SK-MEL-5 (cell line): ENCODE measurements around the gene ASIP. TPM values are rescaled to one million over a fixed set of nuclear protein-coding genes. Genes with fewer than 3 reads are reported as not detected.

Source experiments
- DNase-seq: peaks from one replicate; pipeline ENCODE4 v3.0.0-alpha.2; 2016; ENCODE audit warnings: low read depth, low spot score
- in situ Hi-C: cut with HindIII; loops from 2 replicates; pipeline ENCODE4 v1.10.0; 2016; ENCODE audit warnings: low sequenced_read_pairs, high pct_unique_total_duplicates, low pct_unique_long_range_greater_than_20kb
- total RNA-seq: library from RNA; depleted of rRNA; stranded (reverse); fragments of >200 nt; shearing (Covaris generic); gene quantifications from 2 replicates; pipeline ENCODE4 v1.2.3, GENCODE V29; 2014

Gene ASIP
- total RNA-seq, 1 experiment from 2014 or later: 0.55 TPM

DNA sequence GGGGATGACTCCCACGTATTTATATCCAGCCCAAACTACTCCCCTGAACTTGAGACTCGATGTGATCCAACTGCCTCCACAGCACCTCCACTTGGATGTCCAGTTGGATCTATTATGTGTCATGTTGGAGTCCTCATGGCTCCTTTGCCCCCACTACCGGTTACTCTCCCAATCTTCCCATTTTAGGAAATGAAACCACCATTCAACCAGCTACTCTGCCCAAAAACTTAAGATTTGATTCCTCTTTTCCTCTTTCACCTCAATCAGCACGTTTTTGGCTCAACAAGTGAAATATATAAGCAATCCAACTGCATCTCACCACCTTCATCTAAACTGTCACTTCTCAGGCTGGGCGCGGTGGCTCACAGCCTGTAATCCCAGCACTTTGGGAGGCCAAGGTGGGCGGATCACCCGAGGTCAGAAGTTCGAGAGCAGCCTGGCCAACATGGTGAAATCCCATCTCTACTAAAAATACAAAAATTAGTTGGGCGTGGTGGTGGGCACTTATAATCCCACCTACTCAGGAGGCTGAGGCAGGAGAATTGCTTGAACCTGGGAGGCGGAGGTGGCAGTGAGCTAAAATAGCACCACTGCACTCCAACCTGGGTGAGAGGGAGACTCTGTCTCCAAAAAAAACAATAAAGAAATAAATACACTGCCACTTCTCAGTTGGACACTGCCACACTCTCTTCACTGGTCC lies 58.5 kb downstream of the ASIP start:
- in situ Hi-C loops: no loop called here

DNA sequence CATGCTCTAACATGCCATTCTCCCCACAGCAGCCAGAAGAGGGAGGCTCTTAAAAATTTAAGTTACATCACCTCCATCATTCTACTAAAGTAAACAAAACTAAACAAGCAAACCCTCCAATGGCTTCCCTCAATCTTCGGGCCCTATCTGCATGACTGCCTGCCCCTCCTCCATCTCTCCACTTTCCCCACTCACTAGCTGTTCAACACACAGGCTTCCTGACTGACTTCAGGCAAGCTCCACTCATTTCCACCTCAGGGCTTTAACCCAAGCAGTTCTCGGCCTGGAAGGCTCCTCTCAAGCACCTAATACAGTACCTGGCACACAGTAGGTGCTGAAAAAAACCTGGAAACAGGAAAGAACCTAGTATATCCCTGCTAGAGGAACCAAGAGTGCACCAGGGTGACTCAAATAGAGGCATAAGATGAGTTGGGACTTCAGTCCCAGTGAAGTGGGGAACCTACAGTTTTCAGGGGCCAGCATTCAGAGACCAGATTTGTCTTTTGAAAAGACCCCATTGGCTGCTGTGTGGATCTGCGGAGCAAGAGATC lies 59.1 kb downstream of the ASIP start:
- in situ Hi-C loops: no loop called here
- no peak for DNase-seq

More for the DNA sequence above, 58.5 kb downstream of the ASIP start:
- DNase-seq: no peak

DNA sequence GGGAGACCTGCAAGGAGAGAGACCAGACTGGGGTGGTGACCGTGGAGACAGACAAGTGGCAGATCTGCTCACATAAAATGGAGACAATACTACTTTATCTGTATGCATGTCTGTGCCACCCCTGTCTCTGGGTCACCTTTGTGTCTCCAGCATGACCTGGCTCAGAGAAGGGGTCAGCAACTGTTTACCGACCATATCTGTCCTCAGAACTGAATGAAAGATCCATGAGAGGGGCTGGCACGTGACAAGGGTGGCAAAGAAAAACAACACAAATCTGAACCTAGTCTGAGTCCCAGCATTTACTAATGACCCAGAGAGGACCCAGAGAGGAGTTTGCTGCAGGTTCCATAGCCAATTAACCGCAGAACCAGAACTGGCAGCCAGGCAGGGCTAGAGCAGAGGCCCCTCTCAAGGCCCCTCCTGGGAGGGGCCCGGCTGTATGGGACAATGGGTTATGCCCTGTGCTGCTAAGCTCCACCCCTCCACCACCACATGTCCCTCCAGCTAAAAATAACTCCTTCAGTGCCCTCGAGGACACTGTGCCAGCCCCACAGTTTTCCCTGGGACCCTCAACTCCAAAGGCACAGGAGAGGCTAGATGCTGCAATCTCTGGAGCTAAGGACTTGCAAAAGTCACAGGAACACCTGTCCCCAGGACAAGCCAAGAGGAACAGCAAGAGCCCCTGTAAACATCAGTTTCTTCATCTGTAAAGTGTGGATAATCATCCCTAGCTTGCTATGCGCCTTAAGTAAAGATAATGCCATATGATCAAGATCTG lies 59.8 kb downstream of the ASIP start:
- peak; percentile 37 for DNase-seq
- in situ Hi-C loops: no loop called here

DNA sequence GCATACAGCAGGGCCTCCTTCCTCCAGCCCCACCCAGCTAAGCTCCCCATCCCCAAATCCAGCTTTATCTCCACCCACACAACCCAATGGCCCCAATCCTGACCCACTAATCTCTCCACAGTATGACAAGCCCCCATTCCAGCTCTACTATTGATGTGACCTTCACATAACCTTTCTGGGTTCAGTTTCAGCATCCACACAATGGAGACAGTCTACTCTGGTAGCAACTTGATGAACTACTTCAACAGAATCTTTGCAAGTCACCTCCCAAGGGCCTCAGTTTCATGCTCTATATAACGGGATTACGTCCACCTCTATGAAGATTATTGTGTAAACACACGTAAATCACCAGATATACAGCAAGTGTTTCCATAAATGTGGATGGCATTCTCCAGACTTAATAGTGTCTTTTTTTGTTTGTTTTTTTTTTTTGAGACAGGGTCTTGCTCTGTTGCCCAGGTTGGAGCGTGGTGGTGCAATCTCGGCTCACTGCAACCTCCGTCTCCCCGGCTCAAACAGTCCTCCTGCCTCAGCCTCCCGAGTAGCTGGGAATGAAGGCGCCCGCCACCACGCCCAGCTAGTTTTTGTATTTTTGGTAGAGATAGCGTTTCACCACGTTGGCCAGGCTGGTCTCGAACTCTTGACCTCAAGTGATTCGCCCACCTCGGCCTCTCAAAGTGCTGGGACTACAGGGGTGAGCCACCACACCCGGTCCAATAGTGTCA lies 60.5 kb downstream of the ASIP start:
- in situ Hi-C loops: no loop called here
- no peak for DNase-seq

DNA sequence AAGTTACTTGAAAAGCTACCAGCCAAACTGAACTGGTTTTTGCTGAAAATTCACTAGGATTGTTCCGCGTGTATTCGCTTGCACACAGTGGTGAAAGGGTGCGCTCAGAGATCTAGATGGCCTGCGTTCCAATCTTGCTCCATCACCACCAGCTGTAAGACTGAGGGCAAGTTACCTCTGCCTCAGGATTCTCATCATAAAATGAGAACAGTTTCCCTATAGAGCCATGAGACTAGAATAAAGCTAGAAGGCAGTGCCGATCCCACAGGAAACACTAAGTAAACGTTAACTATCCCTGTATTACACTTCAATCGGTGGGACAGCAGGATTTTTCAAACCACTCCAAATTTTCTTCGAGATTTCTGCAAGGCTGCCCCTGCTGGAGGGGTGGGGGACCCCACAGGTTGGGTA lies 61.1 kb downstream of the ASIP start:
- DNase-seq: no peak
- in situ Hi-C loops: no loop called here

DNA sequence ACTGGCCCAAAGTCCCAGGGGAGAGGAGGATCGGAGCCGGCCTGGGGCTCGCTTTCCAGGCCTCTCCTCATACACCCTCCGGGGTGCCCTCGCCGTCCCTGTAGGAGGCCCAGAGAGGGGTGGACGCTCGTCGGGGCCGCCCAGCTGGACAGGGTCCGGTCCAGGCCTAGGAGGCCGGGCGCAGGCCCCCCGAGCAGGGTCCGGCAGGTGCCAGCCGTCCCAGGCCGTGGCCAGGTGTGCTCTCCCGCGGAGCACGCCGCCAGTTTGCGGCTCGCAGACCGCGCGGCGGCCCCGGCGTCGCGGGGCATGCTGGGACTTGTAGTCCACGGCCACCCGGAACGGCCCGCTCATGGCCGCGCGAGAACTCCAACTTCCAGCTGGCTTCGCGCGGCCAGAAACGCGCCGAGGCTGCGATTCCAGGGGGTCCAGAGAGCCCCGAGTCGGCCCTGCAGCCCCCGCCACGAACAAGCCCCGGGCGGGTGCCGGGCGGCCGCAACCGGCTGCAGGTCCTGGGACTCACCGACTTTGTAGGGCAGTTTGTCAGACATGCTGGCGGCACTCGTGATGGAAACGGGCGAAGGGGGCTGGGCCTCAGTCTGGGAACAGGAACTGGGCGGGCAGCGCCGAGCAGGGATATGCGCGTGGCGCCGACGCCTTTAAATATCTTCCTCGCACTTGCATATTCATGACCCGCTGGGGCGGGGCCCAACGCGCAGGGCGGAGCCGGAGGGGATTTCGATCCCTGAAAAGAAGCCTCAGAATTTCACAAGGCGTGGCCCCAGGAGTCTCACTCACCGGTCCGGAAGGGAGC lies 61.7 kb downstream of the ASIP start, which contains the start of gene AHCY:
TSS of gene AHCY (minus strand) at position 633 of the 811 bp plus-strand sequence. CDS start at position 548, 85 bp downstream.
- peak; percentile 98 for DNase-seq
- in situ Hi-C loops: no loop called here

DNA sequence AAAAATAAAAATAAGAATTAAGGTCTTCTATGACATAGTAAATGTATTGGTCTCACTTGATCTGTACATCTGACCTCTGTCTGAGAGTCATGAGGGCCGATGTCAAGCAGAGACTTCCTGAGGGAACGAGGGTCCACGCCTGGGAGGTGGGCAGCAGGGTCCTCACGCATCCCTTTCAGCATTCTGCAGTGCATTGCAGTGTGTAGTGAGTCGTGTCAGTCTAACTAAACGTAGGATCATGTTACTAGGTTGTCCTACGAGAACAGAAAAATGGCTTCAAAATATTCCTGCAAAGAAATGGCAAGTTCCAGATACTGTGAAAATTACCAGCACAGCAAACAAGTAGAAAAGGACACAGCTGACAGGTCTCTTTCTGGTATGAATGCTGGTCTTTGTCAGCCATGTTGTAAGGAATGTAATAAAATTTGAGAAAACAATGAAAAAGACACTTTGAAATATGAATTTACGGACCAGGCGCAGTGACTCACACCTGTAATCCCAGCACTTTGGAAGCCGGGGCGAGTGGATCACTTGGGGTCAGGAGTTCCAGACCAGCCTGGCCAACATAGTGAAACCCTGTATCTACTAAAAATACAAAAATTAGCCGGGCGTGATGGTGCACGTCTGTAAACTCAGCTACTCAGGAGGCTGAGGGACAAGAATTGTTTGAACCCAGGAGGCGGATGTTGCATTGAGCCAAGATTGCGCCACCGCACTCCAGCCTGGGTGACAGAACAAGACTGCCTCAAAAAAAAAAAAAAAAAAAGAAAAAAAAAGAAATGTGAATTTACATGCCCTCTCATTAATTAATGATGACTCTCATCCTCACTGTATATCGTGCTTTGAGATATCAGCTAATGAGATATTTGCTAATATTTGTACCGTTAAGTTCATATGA lies 64.4 kb downstream of the ASIP start:
- in situ Hi-C loops: no loop called here
- DNase-seq: no peak

DNA sequence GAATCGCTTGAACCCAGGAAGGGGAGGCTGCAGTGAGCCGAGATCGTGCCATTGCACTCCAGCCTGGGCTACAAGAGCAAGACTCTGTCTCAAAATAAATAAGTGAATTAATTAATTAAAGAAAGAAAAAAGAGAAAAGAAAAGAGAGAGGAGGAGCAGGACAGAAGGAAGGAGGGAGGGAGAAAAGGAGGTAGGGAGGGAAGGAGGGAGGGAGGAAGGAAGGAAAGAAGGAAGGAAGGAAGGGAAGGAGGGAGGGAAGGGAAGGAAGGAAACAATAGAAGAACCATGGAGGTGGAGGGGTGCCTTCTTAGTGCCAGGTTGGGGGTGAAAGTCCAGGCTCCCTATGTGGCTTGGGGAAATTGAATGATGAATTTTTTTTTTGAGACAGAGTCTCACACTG lies 68.5 kb downstream of the ASIP start:
- no peak for DNase-seq
- in situ Hi-C loops: no loop called here

DNA sequence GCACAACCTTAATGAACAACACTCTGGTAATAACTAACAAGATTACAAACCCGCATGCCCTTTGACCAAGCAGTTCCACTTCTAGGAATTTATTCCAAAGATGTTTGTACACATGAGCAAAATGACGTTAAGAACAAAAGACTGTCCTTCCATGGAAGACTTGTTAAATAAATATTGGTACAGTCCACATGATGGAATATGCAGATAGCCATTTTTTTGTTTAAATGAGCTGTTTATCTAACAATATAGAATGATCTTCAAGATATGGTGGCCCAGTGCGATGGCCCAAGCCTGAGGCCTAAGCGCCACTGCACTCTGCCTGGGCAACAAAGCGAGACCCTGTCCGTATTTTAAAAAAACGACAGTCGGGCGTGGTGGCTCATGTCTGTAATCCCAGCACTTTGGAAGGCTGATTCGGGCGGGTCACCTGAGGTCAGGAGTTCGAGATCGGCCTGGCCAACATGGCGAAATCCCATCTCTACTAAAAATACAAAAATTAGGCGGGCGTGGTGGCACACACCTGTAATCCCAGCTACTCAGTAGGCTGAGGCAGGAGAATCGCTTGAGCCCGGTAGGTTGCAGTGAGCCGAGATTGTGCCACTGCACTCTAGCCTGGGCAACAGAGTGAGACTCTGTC lies 69.4 kb downstream of the ASIP start:
- in situ Hi-C loops: no loop called here
- DNase-seq: no peak

DNA sequence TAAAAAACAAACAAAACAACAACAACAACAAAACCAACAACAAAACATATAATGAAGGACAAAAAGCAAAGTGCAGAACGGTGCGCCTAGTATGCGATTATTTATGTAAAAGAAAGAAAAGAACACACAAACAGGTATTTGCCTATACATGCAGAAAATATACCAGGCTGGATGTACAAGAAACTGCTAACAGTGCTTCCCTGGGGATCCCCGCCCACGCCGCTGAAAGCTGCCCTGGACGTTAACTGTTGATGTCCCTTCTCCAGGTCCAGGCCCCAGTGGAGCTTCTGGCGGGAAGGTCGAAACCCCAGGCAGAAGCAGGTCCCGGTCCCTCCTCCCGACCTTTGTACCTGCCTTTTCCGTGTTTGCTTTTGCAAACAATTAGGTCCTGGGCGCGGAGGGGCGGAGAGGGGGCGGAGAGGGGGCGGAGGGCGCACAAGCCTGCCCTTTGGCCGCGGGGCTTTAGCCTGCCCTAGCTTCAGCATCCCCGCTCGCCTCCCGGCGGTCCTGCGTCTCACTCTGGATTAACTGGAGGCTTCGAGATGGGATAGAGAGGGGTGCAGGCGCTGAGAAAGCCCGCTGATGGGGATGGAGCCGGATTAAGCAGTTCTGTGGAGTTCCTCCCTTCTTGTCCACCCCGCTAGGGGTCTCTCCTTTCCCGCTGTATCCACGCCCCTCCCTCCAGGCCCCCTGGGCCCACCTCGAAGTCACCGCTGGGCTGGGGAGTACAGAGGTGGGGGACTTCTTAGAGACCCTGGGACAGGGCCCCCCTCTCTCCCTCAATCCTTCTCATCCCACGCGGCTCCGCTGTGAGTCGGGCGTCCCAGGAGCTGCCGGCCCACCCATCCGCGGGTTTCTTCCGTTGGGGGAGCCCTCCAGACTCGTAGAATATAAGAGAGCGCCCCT lies 70.1 kb downstream of the ASIP start:
- no peak for DNase-seq
- in situ Hi-C loops: no loop called here

DNA sequence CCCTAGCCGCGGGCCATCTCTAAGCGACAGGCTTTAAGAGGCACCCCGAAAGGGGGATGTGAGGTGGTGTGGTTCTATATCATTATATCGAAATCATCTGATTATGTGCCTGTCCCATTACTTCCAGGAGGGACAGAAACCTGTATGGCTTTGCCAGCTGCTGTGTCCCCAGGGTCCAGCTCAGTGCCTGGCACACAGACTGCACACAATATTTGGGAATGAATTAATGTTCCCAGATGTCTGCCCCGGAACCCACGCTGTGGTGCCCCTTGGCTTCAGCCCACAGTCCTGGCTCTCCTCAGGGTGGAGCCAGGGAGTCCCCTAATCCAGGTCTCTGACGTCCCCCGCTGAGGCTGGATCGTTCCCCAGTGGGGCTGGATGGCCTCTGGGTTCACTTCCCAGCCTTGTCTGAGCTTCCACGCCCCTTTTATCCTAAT lies 70.8 kb downstream of the ASIP start:
- in situ Hi-C loops: no loop called here
- no peak for DNase-seq

DNA sequence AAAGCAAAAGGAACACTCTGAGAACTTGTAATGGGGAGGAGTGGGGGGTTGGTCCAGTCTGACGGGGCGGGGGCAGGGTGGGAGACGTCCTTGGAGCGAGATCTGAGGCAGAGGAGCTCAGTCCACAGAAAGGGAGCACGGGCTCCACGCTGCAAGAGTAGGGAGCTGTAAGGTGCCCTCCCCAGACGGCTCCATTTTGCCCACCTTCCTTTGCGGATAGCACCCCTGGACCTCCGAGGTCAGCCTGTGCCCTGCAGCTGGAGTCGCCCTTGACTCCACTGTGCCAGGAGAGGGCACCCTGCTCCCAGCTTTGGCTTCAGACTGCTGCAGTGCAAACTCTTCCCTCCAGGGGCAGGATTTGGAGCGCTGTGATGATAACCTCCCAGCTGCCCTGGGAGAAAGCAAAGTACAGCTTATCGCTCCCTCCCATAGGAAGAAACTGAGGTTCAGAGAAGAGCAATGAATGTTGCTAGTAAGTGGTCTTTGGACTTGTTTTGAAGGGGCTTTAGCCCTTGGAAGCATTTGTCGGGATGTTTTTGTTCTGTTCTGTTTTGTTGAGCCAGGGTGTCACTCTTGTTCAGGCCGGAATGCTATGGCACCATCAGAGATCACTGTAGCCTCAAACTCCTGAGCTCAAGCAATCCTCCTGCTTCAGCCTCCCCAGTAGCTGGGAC lies 71.5 kb downstream of the ASIP start:
- in situ Hi-C loops: no loop called here
- peak; percentile 94 for DNase-seq

DNA sequence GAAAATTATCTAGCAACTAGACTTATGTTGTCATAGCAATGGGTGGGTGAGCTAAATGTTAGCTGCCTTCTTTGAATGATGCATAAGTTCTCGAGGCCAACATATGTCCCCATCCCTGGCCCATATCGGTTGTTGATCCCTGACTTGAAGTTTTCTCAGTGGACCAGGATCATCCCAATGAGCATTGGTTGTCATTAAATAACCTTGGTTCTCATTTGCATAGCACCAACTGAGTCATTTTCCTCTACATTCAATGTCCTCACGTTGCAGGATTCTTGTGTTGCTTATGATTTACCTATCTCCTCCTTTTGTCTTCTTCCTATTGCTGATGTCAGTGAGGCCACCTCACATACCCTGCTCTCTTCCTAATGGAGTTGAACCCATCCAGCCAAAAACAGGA lies 74.0 kb downstream of the ASIP start:
- in situ Hi-C loops: no loop called here
- DNase-seq: no peak

DNA sequence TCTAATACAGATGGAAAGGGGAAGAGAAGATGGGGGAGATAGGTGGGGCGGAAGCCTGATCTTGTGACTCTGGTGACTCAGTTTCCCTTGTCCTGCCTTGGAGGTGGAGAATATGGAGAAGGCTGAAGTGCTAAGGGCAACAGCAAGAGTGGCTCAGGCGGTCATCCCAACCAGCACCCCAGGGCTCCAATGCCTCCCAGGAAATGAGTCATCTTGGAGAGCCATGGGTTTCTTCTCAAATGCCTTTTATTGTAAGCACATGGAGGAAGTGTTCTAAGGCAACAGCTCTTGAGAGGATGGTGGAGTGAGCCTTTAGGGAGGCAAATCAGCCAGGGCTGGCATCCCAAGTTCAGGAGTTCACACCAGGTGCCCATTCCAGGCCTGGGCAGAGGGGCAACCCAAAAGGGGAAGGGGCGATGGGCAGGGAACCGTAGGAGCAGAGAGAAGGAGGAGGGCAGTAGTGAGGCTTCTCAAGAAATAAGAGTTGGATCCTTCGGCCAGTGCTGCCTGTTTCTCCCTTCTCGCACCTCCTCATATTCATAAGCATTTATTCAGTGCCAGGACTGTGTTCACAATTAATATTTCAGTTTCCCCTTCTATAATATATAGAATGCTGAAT lies 75.1 kb downstream of the ASIP start:
- DNase-seq: peak; percentile 62
- in situ Hi-C loops: no loop called here
